HG02852 (cell line): ENCODE data around the gene NCOA7.

ENCODE experiments used
- ATAC-seq: cut with Tn5 transposase; IDR thresholded peaks from one replicate; pipeline ENCODE4 v1.9.1; 2021; ENCODE audit warnings: mild to moderate bottlenecking, moderate library complexity; ENCODE audit not compliant: unreplicated experiment

The NCOA7 gene

GRCh38 chr6:125858427-125859320, 67.9 kb downstream of the NCOA7 start:
- peak; percentile 80 for ATAC-seq

- no peak for ATAC-seq
Observed at GRCh38 chr6:125859727-125860126, 69.0 kb downstream of the NCOA7 start.

- no peak for ATAC-seq
Observed at GRCh38 chr6:125863023-125863422, 72.3 kb downstream of the NCOA7 start.

DNA sequence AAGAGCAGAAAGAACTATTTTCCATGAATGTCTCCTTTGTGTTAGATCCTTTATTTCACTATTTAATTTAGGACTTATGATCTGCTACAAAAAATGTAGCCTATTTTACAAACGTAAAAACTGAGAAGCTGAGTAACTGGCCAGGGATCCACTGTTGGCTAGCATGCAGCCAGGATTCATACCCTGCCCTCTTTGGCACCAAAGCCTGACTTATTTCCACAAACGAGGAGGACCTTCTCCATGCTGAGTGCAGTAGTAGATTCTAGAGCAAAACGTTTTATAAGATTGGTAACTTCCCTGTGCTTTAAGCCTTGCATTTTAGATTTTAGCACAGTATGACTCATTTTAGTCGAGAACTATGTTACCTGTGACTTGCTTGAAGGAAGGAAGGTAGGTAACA, 74.3 kb downstream of the NCOA7 start:
- ATAC-seq: no peak

DNA sequence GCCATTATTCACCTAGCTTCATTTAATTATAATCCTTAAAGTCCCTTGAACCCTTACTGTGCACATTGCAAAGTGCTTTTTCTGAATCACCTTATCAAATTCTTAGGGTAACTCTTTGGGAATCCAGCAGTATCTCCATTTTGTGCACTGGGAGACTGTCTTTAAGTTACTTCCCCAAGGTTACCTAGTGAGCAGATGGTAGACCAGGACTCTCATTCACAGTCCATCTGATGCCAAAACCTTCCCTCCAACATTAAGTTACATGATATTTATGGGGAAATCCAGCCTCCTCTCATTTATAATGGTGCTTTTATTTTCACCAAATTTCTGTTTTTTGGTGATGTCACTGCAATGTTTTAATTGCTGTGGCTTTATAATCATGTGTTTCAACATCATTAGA, 75.7 kb downstream of the NCOA7 start:
- ATAC-seq: no peak

GRCh38 chr6:125867483-125867942, 76.8 kb downstream of the NCOA7 start:
- no peak for ATAC-seq

DNA sequence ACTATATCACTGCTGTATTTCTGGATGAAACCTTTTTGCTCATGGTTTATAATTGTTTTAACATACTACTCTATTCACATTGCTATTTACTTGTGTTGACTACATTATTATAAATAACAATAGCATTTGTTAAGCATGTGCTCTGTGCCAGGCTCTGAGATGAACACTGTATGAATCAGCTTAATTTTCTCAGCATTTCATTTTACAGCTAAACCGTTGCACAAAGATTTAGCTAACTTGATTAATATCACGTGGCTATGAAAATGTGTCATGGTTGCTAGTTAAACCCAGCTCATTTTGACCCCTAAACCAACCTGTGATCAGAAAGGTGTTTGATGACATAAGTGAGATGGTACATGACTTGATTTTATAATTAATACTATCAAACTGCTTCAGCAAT, 77.5 kb downstream of the NCOA7 start:
- no peak for ATAC-seq

- no peak for ATAC-seq
Observed at GRCh38 chr6:125868678-125869395, 78.1 kb downstream of the NCOA7 start.

- no peak for ATAC-seq
Observed at GRCh38 chr6:125869427-125869826, 78.7 kb downstream of the NCOA7 start.

- ATAC-seq: no peak
Observed at GRCh38 chr6:125871365-125871764, 80.6 kb downstream of the NCOA7 start.

GRCh38 chr6:125872259-125872921, 81.6 kb downstream of the NCOA7 start:
- no peak for ATAC-seq

- no peak for ATAC-seq
Observed at GRCh38 chr6:125882243-125882642, 91.5 kb downstream of the NCOA7 start.

DNA sequence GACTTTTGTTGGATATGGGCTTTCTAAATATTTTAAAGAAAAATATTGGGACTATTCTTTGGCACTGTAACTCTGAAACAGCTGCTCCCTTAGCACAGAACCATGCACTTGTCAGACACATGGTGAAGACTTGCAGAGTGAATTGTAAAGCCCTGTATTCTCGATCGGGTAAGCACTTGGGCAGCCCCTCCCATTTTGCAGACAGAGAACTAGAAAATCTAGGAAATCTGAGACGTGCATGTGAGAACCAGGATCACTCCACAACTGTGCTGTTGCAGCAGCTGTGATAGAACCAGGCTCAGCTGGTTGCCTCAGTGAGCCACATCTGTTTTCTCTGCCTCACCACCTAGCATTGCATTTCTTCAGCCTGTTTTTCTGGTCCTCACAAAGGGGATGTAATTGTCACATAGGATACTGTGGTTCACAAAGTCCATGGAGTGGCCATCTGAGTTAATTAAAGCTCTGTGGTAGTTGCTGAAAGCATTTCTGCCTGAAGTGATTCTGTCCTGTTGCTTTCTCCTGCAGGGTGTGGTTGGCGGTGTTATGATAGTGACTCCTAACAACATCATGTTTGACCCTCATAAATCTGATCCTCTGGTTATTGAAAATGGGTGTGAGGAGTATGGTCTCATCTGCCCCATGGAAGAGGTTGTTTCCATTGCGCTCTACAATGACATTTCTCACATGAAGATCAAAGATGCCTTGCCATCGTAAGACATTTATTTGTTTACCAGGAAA, 94.0 kb downstream of the NCOA7 start:
- no peak for ATAC-seq

GRCh38 chr6:125886021-125886420, 95.3 kb downstream of the NCOA7 start:
- ATAC-seq: no peak

- no peak for ATAC-seq
Observed at GRCh38 chr6:125886914-125887313, 96.2 kb downstream of the NCOA7 start.

- no peak for ATAC-seq
Observed at GRCh38 chr6:125887372-125887771, 96.6 kb downstream of the NCOA7 start.

- ATAC-seq: no peak
Observed at GRCh38 chr6:125888989-125889656, 98.4 kb downstream of the NCOA7 start.

DNA sequence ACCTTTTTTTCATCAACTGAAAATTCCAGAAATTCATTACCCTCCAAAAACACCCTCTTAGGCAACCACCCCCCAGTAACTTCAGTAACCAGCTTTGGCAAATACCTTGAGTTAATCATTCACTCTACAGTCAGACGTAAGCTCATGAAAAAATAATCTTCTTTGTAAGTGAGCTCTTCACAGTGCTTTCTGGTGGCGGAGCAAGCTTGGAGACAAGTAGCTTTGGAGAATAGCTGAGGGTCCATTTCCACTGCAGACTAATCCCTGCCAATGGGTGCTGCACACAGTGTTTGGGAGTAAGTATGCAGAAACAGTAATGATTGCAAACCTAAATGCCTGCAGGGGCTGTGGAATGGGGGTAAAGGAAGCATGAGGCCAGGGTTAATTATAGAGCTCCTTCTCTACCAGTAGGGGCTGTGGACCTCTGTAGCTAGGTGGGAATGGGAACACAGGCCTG, 109.0 kb downstream of the NCOA7 start:
- ATAC-seq: no peak

DNA sequence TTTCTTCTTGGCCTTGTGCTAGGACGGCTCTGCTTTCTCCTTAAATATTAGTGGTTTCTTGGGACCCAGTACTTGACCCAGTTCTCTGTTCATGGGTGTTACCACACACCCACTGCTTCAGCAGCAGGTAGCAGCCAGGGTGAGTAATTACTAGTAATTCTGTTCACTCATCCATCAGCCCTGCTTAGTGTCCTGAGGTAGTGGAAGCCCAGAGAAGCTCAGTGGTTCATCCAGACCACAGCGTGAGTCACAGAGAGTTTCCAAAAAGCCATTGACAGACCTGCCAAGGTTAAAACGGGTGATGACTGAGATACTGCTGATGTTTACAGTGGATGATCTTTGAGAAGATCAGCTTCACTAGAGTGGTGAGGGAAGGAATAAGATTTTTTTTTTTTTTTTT, 114.1 kb downstream of the NCOA7 start:
- ATAC-seq: peak; percentile 89
